Pancreas (tissue), 10 donors: ENCODE measurements around the gene RNASE4. TPM values are rescaled to one million over a fixed set of nuclear protein-coding genes. Genes with fewer than 3 reads are reported as not detected.

Experiments used
- ATAC-seq, 4 donors: fragments of 200-7000 bp; cut with Tn5 transposase; one replicate each; pipeline versions ENCODE4 v1.8.0 to v1.9.1; 2020; ENCODE audit warnings: mild to moderate bottlenecking in 4 of 4, moderate library complexity in 4 of 4
- DNase-seq, 6 donors: peaks; one replicate each; pipeline ENCODE4 v3.0.0-alpha.2; 2020
- FAIRE-seq: peaks from 2 replicates; lab custom pipeline; 2012; peaks lifted over from hg19 to GRCh38; lab: Jason Lieb, UNC
- H3K27ac ChIP-seq, 4 donors: fragments of 200-600 bp; sonication (generic); 1 replicate in 3 of 4; 2 replicates in 1 of 4; pipeline versions ENCODE4 v1.5.0 to v1.8.0; 2020
- H3K27me3 ChIP-seq, 4 donors: fragments of 200-600 bp; one replicate each; pipeline ENCODE4 v1.8.0; 2021
- H3K36me3 ChIP-seq, 3 donors: fragments of 200-600 bp; sonication (generic) in 1 of 3; one replicate each; pipeline versions ENCODE4 v1.5.0 to v1.8.0; 2020 to 2021
- H3K4me1 ChIP-seq, 3 donors: fragments of 200-600 bp; one replicate each; pipeline ENCODE4 v1.8.0; 2021
- H3K4me3 ChIP-seq, 4 donors: fragments of 200-600 bp; sonication (generic) in 2 of 4; one replicate each; pipeline versions ENCODE4 v1.5.0 to v1.8.0; 2020 to 2021
- H3K9me3 ChIP-seq, 4 donors: fragments of 200-600 bp; one replicate each; pipeline ENCODE4 v1.8.0; 2021
- WGBS, 2 donors: extraction: QIAGEN DNeasy Blood & Tissue Kit; methylation state at CpG; one replicate each; pipeline ENCODE4 v1.1.7; 2013; 5-methylcytosine and 5-hydroxymethylcytosine counted together
- intact Hi-C, 3 donors: fragments of 100-400 bp; cut with DNase I; formaldehyde crosslinking; loops; one replicate each; pipeline versions ENCODE4 v1.11.1 to v1.14.2; 2022
- polyA plus RNA-seq, 2 donors: library from polyadenylated mRNA; stranded (reverse); fragments of 200-250 nt; gene quantifications; one replicate each; pipeline ENCODE4 v1.2.3, GENCODE V29; 2013
- total RNA-seq, 6 donors: library from RNA; stranded (reverse); fragmentation: NEBNext Ultra II Directional in 4 of 6; extraction: Animal tissue kit (Norgen Biotek cat#: 25700) in 4 of 6; gene quantifications; one replicate each; pipeline versions ENCODE4 v1.2.1 to v1.2.4, GENCODE V29; 2021 to 2023
- TF ChIP-seq, protein P1 (sequence below), 4 donors: fragments of 200-600 bp; sonication (generic) in 3 of 4; IDR thresholded peaks; one replicate each; pipeline versions ENCODE4 v1.5.0 to v1.8.0; 2021; ENCODE audit warnings: antibody characterized with exemption in 4 of 4
- donor health status: healthy with polysubstance abuse.
- donor health status: DM: no; HTN: no; CAD: no; lungs with moderate emphysema.
- donor health status: DM: no; HTN: no; CAD: no.
- donor health status: control.
- donor health status: control.
- donor health status: Bipolar disorder and iron deficiency.
- donor health status: DM: yes; HTN: yes; CAD: no.
- donor health status: DM: no; HTN: no; CAD: no.
- donor health status: DM: no; HTN: no; CAD: no.
- donor health status: DM: yes; HTN: yes; CAD: no.

Gene RNASE4
- total and polyA plus RNA-seq, 8 donors = 9.6 to 26.7 (median 15.4) TPM

DNA sequence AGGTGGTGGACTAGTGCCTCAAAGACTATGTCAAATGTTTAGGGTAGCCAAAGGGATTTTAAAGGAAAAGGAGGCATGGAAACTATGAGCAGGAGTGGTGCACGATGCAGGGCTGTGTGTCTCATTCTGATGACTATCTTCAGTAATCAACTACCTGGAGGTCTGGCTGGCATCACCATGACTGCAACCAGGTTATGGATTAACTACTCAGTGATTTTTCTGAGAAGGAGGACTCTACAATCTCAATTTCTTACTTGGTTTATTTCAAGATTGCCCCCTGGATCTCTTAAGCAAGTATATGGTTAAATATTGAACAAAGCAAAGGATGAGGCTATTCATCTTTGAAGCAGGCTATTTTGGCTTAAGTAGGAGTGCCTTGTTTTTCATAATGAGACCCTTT, 42.2 kb downstream of the RNASE4 start:
- FAIRE-seq (no peak), ATAC-seq (no peak), DNase-seq (no peak)
- 33 to 35% methylated on average over 1 of the region's 1 CpG for WGBS, 2 donors
- Histone ChIP-seq H3K27me3 (no peaks in the 10 kb centered on the region), H3K27ac (no peak overlapping the region), H3K4me3 (no peak overlapping the region), H3K4me1 (peaks cover 0 to 3% (median 0%) of the 10 kb centered on the region in 3 donors), H3K36me3 (no peaks in the 10 kb centered on the region), H3K9me3 (no peaks in the 10 kb centered on the region)
- intact Hi-C loops = no loop called here
- TF ChIP-seq, protein P1, sequence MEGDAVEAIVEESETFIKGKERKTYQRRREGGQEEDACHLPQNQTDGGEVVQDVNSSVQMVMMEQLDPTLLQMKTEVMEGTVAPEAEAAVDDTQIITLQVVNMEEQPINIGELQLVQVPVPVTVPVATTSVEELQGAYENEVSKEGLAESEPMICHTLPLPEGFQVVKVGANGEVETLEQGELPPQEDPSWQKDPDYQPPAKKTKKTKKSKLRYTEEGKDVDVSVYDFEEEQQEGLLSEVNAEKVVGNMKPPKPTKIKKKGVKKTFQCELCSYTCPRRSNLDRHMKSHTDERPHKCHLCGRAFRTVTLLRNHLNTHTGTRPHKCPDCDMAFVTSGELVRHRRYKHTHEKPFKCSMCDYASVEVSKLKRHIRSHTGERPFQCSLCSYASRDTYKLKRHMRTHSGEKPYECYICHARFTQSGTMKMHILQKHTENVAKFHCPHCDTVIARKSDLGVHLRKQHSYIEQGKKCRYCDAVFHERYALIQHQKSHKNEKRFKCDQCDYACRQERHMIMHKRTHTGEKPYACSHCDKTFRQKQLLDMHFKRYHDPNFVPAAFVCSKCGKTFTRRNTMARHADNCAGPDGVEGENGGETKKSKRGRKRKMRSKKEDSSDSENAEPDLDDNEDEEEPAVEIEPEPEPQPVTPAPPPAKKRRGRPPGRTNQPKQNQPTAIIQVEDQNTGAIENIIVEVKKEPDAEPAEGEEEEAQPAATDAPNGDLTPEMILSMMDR (IDR thresholded peaks at IDR 0.05) = no peak

DNA sequence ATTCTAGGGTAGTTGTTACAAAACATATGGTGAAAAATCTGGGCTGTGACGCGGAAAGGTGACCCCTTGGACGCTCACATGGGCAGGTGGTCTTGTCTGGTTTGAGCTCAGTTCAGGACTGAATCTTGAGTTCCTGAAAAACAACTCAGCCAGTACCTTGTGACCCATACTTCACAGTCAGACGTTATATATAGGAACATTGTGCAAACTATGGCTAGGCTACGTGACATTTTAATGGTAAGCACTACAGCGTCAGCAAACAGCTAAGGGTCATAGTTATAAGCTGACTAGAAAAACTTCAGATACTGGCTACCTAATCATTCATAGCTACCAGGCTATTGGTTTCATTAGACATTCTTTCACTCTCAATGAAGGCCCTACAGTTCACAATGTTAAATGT, 46.5 kb downstream of the RNASE4 start:
- Histone ChIP-seq H3K27me3 (no peaks in the 10 kb centered on the region), H3K4me1 (peaks cover 0 to 6% (median 0%) of the 10 kb centered on the region in 3 donors), H3K4me3 (no peak overlapping the region), H3K36me3 (no peaks in the 10 kb centered on the region), H3K27ac (no peak overlapping the region), H3K9me3 (no peaks in the 10 kb centered on the region)
- TF ChIP-seq, protein P1 (IDR thresholded peaks at IDR 0.05) = no peak
- FAIRE-seq (no peak), DNase-seq (no peak), ATAC-seq (peak in 2 of 4 donors; percentile 38 to 46)
- 71 to 77% methylated on average over 6 of the region's 6 CpGs for WGBS, 2 donors
- intact Hi-C loops = no loop called here

DNA sequence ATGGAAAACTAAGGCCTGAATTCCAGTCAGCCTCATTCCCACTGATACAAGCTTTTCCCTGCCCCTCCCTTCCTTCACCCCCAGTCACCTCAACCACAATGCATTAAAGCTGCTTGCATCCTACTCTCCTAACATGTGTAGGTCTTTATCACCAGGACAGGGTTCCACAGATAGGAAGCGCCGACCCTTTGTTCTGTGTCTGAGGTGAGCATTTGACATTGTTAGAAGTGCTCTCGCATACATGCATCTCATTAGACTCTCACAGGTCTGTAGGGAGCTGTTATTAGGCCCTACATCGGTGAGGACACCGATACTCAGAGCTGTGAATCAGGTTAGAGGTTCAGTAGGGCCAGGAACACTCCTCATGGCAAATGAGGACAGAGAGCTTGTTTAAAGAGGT, 48.1 kb downstream of the RNASE4 start:
- FAIRE-seq = no peak
- WGBS, 2 donors = 84 to 85% methylated on average over 5 of the region's 5 CpGs

DNA sequence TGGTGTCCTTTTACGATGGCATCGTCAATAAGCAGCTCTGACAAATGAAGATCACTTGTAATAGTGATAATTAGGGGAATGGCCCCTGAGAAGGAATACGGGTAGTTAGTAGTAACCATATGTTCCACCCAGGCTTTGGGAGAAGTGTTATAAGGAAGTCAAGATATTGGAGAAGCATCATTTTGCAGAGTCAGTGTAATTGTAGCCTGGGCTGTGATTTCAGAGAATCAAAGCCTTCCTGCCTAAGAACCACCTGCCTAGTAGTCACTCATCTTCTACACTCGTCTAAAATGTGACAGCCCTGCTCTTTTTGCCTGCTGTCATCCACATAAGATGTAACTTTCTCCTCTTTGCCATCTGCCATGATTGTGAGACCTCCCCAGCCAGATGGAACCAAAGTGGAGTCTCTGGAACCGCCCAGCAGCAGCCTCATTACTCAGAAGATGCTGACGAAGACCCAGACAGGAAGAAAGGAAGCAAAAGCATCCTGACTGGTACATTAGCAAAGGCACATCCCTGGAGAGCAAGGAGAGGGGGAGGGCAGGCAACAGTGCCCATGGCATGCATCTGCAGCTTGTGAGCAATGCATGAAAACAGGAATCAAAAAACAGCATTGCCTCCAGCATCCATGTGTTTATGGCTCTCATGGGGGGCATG, 48.7 kb downstream of the RNASE4 start:
- Histone ChIP-seq H3K4me1 (peaks cover 0 to 3% (median 0%) of the 10 kb centered on the region in 3 donors), H3K27me3 (no peaks in the 10 kb centered on the region), H3K27ac (no peak overlapping the region), H3K36me3 (no peaks in the 10 kb centered on the region), H3K9me3 (no peaks in the 10 kb centered on the region), H3K4me3 (no peak overlapping the region)
- TF ChIP-seq, protein P1 (IDR thresholded peaks at IDR 0.05) = no peak
- intact Hi-C loops = no loop called here
- 71 to 81% methylated on average over 6 of the region's 6 CpGs for WGBS, 2 donors
- DNase-seq = no peak
- no peak for FAIRE-seq
- peak in 2 of 4 donors; percentile 50 to 54 for ATAC-seq

More for the DNA sequence above, 48.1 kb downstream of the RNASE4 start:
- Histone ChIP-seq H3K27ac (no peak overlapping the region), H3K27me3 (no peaks in the 10 kb centered on the region), H3K4me1 (peaks cover 0 to 3% (median 0%) of the 10 kb centered on the region in 3 donors), H3K36me3 (no peaks in the 10 kb centered on the region), H3K9me3 (no peaks in the 10 kb centered on the region), H3K4me3 (no peak overlapping the region)
- ATAC-seq (no peak), DNase-seq (no peak)
- intact Hi-C loops = no loop called here
- TF ChIP-seq, protein P1 (IDR thresholded peaks at IDR 0.05) = no peak
